Kidney epithelial cell (primary cell): Measurements from ENCODE around the gene PADI1. TPM values are rescaled to one million over a fixed set of nuclear protein-coding genes. Genes with fewer than 3 reads are reported as not detected.

Experiments used
- DNase-seq: peaks from one replicate; pipeline ENCODE4 v3.0.0-alpha.2; 2010; ENCODE audit warnings: low read depth
- H3K27me3 ChIP-seq: 2 replicates; pipeline ENCODE4 v1.6.0; 2011; ENCODE audit warnings: low read length; ENCODE audit not compliant: control insufficient read depth, insufficient read depth
- H3K36me3 ChIP-seq: 2 replicates; pipeline ENCODE4 v1.5.1; 2011; ENCODE audit warnings: low read length; ENCODE audit not compliant: control insufficient read depth, insufficient read depth
- H3K4me3 ChIP-seq: 2 replicates; pipeline ENCODE4 v1.5.1; 2011; ENCODE audit warnings: low read depth, mild to moderate bottlenecking, control low read depth, low read length
- CTCF ChIP-seq: IDR thresholded peaks from 2 replicates; pipeline ENCODE4 v1.5.1; 2011; ENCODE audit warnings: mild to moderate bottlenecking, moderate library complexity, low read length, control low read depth, inconsistent platforms; ENCODE audit not compliant: insufficient read depth, poor library complexity, severe bottlenecking
- total RNA-seq: library from RNA; depleted of rRNA; stranded (reverse); fragments of >200 nt; gene quantifications from 2 replicates; pipeline ENCODE4 v1.2.3, GENCODE V29; 2015

The PADI1 gene
- total RNA-seq, 1 donor from 2014 or later = 2.4 TPM

DNA sequence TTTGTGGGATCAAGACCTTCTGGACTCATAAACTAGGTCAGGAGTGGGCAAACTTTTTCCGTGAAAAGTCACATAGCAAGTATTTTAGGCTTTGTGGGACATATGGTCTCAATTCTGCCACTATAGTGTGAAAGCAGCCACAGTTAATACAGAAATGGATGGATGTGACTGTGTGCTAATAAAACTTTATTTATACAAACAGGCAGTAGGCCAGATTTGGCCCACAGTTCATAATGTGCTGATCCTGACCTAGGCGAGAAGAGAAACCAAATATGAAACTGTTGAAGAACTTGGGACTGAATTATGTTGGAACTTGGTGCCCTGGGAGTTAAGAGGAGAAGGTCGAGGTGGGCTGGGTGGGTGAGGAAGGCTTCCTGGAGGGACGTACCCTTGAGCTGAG, 61.0 kb downstream of the PADI1 start:
- H3K27me3 ChIP-seq = no peaks in the 10 kb centered on the region
- H3K4me3 ChIP-seq = no peak overlapping the region
- no peak for TF ChIP-seq CTCF
- H3K36me3 ChIP-seq = no peaks in the 10 kb centered on the region
- no peak for DNase-seq

DNA sequence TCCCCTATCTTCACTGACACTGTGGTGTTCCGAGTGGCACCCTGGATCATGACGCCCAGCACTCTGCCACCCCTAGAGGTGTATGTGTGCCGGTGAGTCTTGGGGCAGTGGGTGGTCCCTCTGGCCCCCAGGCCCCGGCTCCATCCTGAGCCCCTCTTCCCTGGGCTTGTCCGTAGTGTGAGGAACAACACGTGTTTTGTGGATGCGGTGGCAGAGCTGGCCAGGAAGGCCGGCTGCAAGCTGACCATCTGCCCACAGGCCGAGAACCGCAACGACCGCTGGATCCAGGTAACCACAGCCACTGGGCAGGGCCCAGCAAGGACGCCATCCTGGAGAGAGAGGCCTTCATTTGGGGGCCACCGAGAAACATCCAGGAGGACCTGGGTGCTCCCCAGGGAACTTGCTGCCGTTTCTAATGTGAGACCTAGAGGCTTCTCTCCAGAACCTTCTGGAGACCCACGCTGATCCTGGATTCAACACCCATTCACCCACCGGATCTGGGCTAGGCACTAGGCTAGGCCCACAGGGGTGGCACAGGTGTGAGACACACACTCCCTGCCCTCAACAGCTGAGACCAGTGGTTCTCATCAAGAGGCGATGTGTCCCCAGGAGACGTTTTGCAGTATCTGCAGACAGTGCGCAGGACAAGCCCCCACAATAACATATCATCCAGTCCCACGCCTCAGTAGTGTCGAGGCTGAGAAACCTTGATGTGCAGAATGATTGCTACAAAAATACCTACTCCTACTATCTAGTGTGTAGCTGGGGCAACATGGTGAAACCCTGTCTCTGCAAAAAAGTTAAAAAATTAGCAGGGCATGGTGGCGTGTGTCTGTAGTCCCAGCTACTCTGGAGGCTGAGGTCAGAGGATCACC, 66.2 kb downstream of the PADI1 start:
- Histone ChIP-seq H3K36me3 (no peaks in the 10 kb centered on the region), H3K4me3 (no peak overlapping the region), H3K27me3 (no peaks in the 10 kb centered on the region)
- TF ChIP-seq CTCF = no peak
- no peak for DNase-seq

- no peak for DNase-seq
- Histone ChIP-seq H3K27me3 (no peaks in the 10 kb centered on the region), H3K36me3 (no peaks in the 10 kb centered on the region), H3K4me3 (no peak overlapping the region)
- no peak for TF ChIP-seq CTCF
Observed at GRCh38 chr1:17272066-17272465, 67.1 kb downstream of the PADI1 start.

GRCh38 chr1:17272646-17273045, 67.7 kb downstream of the PADI1 start:
- TF ChIP-seq CTCF = no peak
- Histone ChIP-seq H3K36me3 (no peaks in the 10 kb centered on the region), H3K4me3 (no peak overlapping the region), H3K27me3 (no peaks in the 10 kb centered on the region)
- no peak for DNase-seq

GRCh38 chr1:17273096-17273495, 68.2 kb downstream of the PADI1 start:
- DNase-seq = no peak
- no peaks in the 10 kb centered on the region for H3K27me3 ChIP-seq
- H3K36me3 ChIP-seq = no peaks in the 10 kb centered on the region
- TF ChIP-seq CTCF = no peak
- H3K4me3 ChIP-seq = no peak overlapping the region
